GM10266 (cell line): ENCODE data around the gene GSK3B.

Source experiments
- DNase-seq: peaks from one replicate; pipeline ENCODE4 v3.0.0; 2012; ENCODE audit errors: extremely low spot score
- TF ChIP-seq, protein P1 (sequence below): IDR thresholded peaks from 2 replicates; pipeline ENCODE4 v1.5.1; 2012; ENCODE audit warnings: mild to moderate bottlenecking, low read depth; ENCODE audit not compliant: control insufficient read depth, insufficient read depth; ENCODE audit errors: missing control alignments

GSK3B gene

DNA sequence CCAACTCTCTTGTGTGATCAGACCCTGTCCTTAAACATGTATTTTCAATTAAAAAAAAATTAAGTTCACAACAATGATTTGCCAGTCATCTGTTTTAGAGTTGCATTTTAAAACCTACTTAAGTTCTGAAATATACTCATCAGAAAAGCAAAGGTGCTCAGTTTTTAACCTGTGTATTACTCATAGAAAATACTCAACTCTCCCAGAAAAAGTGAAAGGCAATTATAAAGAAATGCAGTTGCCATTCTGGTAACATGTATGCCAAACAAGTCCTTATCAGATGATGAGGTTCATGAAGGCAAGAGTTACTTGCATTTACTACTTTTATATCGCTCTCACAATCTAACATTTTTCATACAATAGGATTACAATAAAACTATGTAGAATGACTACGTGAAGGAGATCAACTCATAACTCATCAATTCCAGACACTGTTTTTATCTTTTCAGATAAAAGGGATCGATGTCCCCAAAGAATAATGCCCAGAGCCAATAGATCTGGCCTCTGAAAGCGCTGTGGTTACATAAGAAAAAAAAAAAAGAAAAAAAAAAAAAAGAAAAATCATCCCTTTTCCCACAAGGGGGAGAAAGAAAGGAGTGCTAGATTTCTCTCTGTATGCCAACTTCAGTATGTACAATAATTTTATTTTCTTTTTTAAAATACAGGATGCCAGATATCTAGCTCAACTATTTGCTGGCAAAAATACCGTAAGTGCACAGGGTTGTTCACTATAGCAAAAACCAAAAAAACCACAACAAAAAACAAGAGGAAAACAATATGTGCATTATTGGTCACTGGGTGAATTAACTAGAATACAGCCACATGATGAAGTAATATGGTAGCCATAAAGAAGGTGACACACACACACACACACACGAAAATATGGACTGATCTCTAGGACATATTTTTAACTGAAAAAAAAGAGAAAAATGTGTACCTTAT lies 175.0 kb downstream of the GSK3B start:
- DNase-seq = no peak

DNA sequence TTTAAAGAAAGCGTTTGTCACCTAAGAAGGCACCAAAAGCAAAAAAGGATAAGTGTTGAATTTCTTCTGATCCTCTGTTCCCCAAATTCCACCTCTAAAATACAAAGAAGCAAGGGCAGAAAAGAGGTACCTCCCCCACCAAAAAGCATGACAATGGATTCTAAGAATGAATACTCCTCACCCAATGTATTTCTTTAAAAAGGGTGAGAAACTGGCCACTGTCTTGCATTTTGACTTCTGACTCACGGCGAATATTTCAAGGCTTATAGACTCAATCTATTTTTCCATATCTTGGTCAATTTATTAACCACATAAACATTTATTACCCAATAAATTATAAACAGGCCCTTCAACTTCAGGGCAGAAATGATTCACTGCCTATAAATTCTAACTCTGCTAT lies 181.2 kb downstream of the GSK3B start:
- TF ChIP-seq, protein P1, sequence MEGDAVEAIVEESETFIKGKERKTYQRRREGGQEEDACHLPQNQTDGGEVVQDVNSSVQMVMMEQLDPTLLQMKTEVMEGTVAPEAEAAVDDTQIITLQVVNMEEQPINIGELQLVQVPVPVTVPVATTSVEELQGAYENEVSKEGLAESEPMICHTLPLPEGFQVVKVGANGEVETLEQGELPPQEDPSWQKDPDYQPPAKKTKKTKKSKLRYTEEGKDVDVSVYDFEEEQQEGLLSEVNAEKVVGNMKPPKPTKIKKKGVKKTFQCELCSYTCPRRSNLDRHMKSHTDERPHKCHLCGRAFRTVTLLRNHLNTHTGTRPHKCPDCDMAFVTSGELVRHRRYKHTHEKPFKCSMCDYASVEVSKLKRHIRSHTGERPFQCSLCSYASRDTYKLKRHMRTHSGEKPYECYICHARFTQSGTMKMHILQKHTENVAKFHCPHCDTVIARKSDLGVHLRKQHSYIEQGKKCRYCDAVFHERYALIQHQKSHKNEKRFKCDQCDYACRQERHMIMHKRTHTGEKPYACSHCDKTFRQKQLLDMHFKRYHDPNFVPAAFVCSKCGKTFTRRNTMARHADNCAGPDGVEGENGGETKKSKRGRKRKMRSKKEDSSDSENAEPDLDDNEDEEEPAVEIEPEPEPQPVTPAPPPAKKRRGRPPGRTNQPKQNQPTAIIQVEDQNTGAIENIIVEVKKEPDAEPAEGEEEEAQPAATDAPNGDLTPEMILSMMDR = no peak
- no peak for DNase-seq

More for the DNA sequence above, 175.0 kb downstream of the GSK3B start:
- TF ChIP-seq, protein P1 = no peak

DNA sequence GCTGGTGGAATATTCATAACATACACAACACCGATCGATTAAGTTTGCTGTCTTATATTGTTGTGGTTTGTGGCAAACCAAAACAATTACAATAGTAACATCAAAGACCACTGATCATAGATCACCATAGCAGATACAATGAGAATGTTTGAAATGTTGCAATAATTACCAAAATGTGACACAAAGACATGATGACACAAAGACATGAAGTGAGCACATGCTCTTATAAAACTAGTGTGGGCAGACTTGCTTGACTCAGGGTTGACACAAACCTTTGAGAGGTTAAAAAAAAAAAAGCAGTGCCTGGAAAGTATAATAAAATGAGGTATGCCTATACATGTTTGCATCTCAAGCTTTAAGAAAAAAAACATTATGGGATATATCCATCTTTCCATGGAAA lies 182.0 kb downstream of the GSK3B start:
- DNase-seq = no peak
- TF ChIP-seq, protein P1 = no peak

DNA sequence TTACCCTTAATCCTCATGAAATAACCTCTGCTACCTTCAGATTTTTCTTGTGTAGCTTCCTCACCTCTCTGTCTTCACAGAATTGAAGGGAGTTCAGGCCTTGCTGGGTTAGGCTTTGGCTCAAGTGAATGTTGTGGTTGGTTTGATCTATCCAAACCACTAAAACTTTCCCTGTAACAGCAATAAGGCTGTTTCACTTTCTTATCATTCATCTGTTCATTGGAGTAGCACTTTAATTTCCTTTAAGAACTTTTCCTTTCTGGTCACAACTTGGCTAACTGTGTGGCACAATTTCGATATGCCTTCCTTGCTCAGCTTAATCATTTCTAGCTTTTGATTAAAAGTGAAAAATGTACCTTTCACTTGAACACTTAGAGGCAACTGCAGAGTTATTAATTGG lies 182.5 kb downstream of the GSK3B start:
- no peak for DNase-seq
- TF ChIP-seq, protein P1 = no peak

DNA sequence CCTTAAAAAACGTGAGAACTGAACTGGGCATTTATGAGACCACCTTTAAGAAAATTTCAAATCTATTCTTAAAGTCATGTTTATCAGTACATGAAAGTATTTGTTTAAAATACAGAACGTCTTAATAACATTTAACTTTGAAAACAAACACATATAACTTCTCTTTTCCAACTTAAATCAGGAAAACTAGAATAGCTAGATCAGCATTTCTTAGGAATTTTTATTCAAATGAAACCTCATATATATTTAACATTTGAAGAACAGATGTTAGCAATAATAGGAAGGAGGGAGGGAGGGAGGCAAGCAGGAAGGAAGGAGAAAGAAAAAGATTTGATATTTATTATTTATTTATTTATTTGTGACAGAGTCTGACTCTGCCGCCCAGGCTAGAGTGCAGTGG lies 192.2 kb downstream of the GSK3B start:
- DNase-seq = no peak
- TF ChIP-seq, protein P1 = no peak

DNA sequence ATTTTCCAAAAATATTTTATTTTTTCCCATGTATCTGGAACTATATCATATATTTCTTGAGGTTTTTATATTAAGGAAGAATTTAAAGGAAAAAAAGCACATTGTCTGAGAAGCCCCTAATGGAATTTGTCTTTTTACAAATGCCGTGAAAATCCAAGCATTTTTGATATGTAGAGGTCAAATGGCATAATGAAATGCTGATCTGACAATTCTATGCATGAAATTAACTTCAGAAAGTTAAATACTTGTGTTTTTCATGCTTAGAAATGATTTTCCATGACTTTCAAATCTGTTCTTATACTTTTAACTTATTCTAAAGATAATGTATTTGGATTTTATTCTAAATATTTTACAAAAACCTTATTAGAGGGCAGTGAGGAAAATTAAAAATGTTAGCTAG lies 193.1 kb downstream of the GSK3B start:
- DNase-seq = no peak
- TF ChIP-seq, protein P1 = no peak

DNA sequence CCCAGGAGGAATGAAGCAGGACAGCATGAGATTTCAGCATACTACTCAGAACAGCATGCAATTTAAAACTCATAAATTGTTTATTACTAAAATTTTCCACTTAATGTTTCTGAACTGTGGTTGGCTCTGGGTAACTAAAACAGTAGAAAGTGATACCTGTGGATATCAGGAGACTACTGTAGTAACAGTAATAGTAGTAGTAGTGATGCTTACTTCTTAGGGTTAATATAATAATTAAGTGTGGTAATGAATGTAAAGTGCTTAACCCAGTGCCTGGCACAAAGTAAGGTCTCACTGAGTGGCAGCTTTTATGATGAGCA lies 195.1 kb downstream of the GSK3B start:
- TF ChIP-seq, protein P1 = no peak
- DNase-seq = no peak
